Esophagus squamous epithelium (tissue), 5 donors: Measurements from ENCODE around the gene EIF2B2. TPM values are rescaled to one million over a fixed set of nuclear protein-coding genes. Genes with fewer than 3 reads are reported as not detected.

Experiments
- DNase-seq: peaks from one replicate; lab custom pipeline; 2025; lab: John Stamatoyannopoulos, UW
- H3K27ac ChIP-seq, 4 donors: fragments of 200-600 bp; sonication (generic); one replicate each; pipeline ENCODE4 v1.5.1; 2016 to 2019; ENCODE audit warnings: mild to moderate bottlenecking in 1 of 4
- H3K27me3 ChIP-seq, 4 donors: fragments of 200-600 bp; sonication (generic); 1 replicate in 3 of 4; 2 replicates in 1 of 4; pipeline versions ENCODE4 v1.5.1 to v1.6.0; 2017 to 2021; ENCODE audit warnings: antibody characterized with exemption in 1 of 4
- H3K36me3 ChIP-seq, 3 donors: fragments of 200-600 bp; sonication (generic); one replicate each; pipeline ENCODE4 v1.5.1; 2016 to 2019
- H3K4me1 ChIP-seq, 3 donors: fragments of 200-600 bp; sonication (generic); one replicate each; pipeline ENCODE4 v1.5.1; 2017 to 2019
- H3K4me3 ChIP-seq, 4 donors: fragments of 200-600 bp; sonication (generic); 1 replicate in 3 of 4; 2 replicates in 1 of 4; pipeline ENCODE4 v1.5.1; 2016 to 2019; ENCODE audit warnings: mild to moderate bottlenecking in 2 of 4, moderate library complexity in 1 of 4
- H3K9me3 ChIP-seq, 3 donors: fragments of 200-600 bp; sonication (generic); one replicate each; pipeline ENCODE4 v1.5.1; 2016 to 2019
- CTCF ChIP-seq, 6 experiments: fragments of 450-650 bp in 4 of 6; fragments of 200-600 bp in 2 of 6; sonication (generic) in 2 of 6; IDR thresholded peaks; one replicate each; pipeline ENCODE4 v1.5.1; 2016 to 2019; ENCODE audit warnings: antibody characterized with exemption in 6 of 6, mild to moderate bottlenecking in 4 of 6, moderate library complexity in 4 of 6
- POLR2A ChIP-seq, 4 donors: fragments of 450-650 bp; IDR thresholded peaks; one replicate each; pipeline ENCODE4 v1.6.1; 2017; ENCODE audit warnings: antibody characterized with exemption in 4 of 4, mild to moderate bottlenecking in 4 of 4, moderate library complexity in 3 of 4
- WGBS, 2 donors: methylation state at CpG; one replicate each; pipeline ENCODE4 v1.1.5; 2018; 5-methylcytosine and 5-hydroxymethylcytosine counted together
- intact Hi-C: fragments of 100-400 bp; cut with DNase I; formaldehyde crosslinking; loops from one replicate; pipeline ENCODE4 v1.15.0; 2022
- total RNA-seq, 4 donors: library from RNA; depleted of rRNA; stranded (reverse); fragments of >200 nt; gene quantifications; one replicate each; pipeline ENCODE4 v1.1.0, GENCODE V29; 2016
- donor health status: DM: yes; HTN: yes; CAD: no.

EIF2B2 gene
- total RNA-seq, 4 donors from 2014 or later, result 27.8 to 41.0 (median 39.0) TPM

- H3K9me3 ChIP-seq, result no peaks in the 10 kb centered on the region
- H3K36me3 ChIP-seq, result peaks cover 0 to 92% (median 16%) of the 10 kb centered on the region in 3 donors
- WGBS, 2 donors, result 0% methylated on average over 1 of the region's 1 CpG
- DNase-seq, result no peak
- H3K27ac ChIP-seq, result no peak overlapping the region
- H3K4me1 ChIP-seq, result peaks cover 0 to 2% (median 0%) of the 10 kb centered on the region in 3 donors
- H3K4me3 ChIP-seq, result no peak overlapping the region
- TF ChIP-seq CTCF (IDR thresholded peaks at IDR 0.05) (no peak), POLR2A (IDR thresholded peaks at IDR 0.05) (no peak)
- intact Hi-C loops, result no loop called here
- no peaks in the 10 kb centered on the region for H3K27me3 ChIP-seq
Measured at GRCh38 chr14:75030147-75030546, 27.4 kb downstream of the EIF2B2 start.

GRCh38 chr14:75032939-75033338, 30.2 kb downstream of the EIF2B2 start:
- WGBS, 2 donors, result 90 to 91% methylated on average over 2 of the region's 2 CpGs
- no peaks in the 10 kb centered on the region for H3K9me3 ChIP-seq
- H3K27me3 ChIP-seq, result no peaks in the 10 kb centered on the region
- no peak for DNase-seq
- no peaks in the 10 kb centered on the region for H3K4me1 ChIP-seq
- TF ChIP-seq POLR2A (IDR thresholded peaks at IDR 0.05) (no peak), CTCF (IDR thresholded peaks at IDR 0.05) (no peak)
- H3K36me3 ChIP-seq, result peaks cover 0 to 94% (median 20%) of the 10 kb centered on the region in 3 donors
- no peak overlapping the region for H3K27ac ChIP-seq
- intact Hi-C loops, result no loop called here
- no peak overlapping the region for H3K4me3 ChIP-seq

GRCh38 chr14:75040507-75040906, 37.8 kb downstream of the EIF2B2 start:
- peaks cover 0 to 35% (median 2%) of the 10 kb centered on the region in 3 donors for H3K4me1 ChIP-seq
- TF ChIP-seq CTCF (IDR thresholded peaks at IDR 0.05) (no peak), POLR2A (IDR thresholded peaks at IDR 0.05) (no peak)
- DNase-seq, result no peak
- no peak overlapping the region for H3K4me3 ChIP-seq
- no peaks in the 10 kb centered on the region for H3K9me3 ChIP-seq
- intact Hi-C loops, result no loop called here
- WGBS, 2 donors, result 70 to 85% methylated on average over 1 of the region's 1 CpG
- peaks cover 5 to 68% (median 10%) of the 10 kb centered on the region in 3 donors for H3K36me3 ChIP-seq
- H3K27me3 ChIP-seq, result no peaks in the 10 kb centered on the region
- peak overlapping the region in 1 of 4 donors; percentile 38 for H3K27ac ChIP-seq

GRCh38 chr14:75040959-75041358, 38.2 kb downstream of the EIF2B2 start:
- no peaks in the 10 kb centered on the region for H3K27me3 ChIP-seq
- peaks cover 5 to 64% (median 10%) of the 10 kb centered on the region in 3 donors for H3K36me3 ChIP-seq
- H3K4me1 ChIP-seq, result peaks cover 0 to 39% (median 5%) of the 10 kb centered on the region in 3 donors
- peak overlapping the region in 1 of 4 donors; percentile 38 for H3K27ac ChIP-seq
- 95% methylated on average over 2 of the region's 2 CpGs; no CpG with 5 or more reads in 1 of the 2 donors for WGBS, 2 donors
- DNase-seq, result no peak
- no peak overlapping the region for H3K4me3 ChIP-seq
- H3K9me3 ChIP-seq, result no peaks in the 10 kb centered on the region
- no peak for TF ChIP-seq POLR2A (IDR thresholded peaks at IDR 0.05)
- TF ChIP-seq CTCF (IDR thresholded peaks at IDR 0.05), result no peak
- intact Hi-C loops, result no loop called here

- H3K4me3 ChIP-seq, result no peak overlapping the region
- peak overlapping the region in 2 of 4 donors; percentile 7 to 31 for H3K27ac ChIP-seq
- H3K4me1 ChIP-seq, result peaks cover 0 to 43% (median 5%) of the 10 kb centered on the region in 3 donors
- no peak for TF ChIP-seq CTCF (IDR thresholded peaks at IDR 0.05)
- no peak for TF ChIP-seq POLR2A (IDR thresholded peaks at IDR 0.05)
- peaks cover 5 to 57% (median 10%) of the 10 kb centered on the region in 3 donors for H3K36me3 ChIP-seq
- 90% methylated on average over 4 of the region's 4 CpGs for WGBS, 2 donors
- H3K9me3 ChIP-seq, result no peaks in the 10 kb centered on the region
- no peak for DNase-seq
- H3K27me3 ChIP-seq, result no peaks in the 10 kb centered on the region
- intact Hi-C loops, result no loop called here
Measured at GRCh38 chr14:75041613-75042012, 38.9 kb downstream of the EIF2B2 start.
